Endothelial cell of umbilical vein (primary cell): ENCODE measurements around the gene DPPA4. TPM values are rescaled to one million over a fixed set of nuclear protein-coding genes. Genes with fewer than 3 reads are reported as not detected.

ENCODE experiments used
- BruUV-seq: library from RNA; stranded (reverse); fragments of 400-500 nt; replicated peaks from 2 replicates; lab custom pipeline; 2021; lab: Mats Ljungman, UMichigan
- CTCF ChIA-PET: fragments of 300-600, 350-600 bp; sonication (Branson Sonifier 250); formaldehyde crosslinking; loops from one replicate; lab custom pipeline; 2021; ENCODE audit warnings: antibody characterized with exemption, inconsistent platforms; lab: Charles Lee
- POLR2A ChIA-PET: fragments of 300-600, 350-600 bp; sonication (Branson Sonifier 250); formaldehyde crosslinking; loops from one replicate; lab custom pipeline; 2021; ENCODE audit warnings: antibody characterized with exemption, inconsistent platforms; lab: Charles Lee
- DNase-seq: peaks from one replicate; pipeline ENCODE4 v3.0.0-alpha.2; 2011; ENCODE audit warnings: low read depth, low spot score
- FAIRE-seq: peaks from 2 replicates; lab custom pipeline; 2011; peaks lifted over from hg19 to GRCh38; lab: Jason Lieb, UNC
- H2AFZ ChIP-seq: 2 replicates; pipeline ENCODE4 v1.6.0; 2012; ENCODE audit warnings: low read depth, low read length, control low read depth, inconsistent platforms
- H3K27ac ChIP-seq: 2 replicates; pipeline ENCODE4 v1.5.1; 2011; ENCODE audit warnings: low read depth, mild to moderate bottlenecking, control low read depth, low read length, moderate library complexity; ENCODE audit not compliant: insufficient read depth
- H3K27me3 ChIP-seq, 2 experiments: 2 replicates each; pipeline versions ENCODE4 v1.6.0 to v1.6.1; 2011; ENCODE audit warnings: low read length in 2 of 2, mixed read lengths in 1 of 2; ENCODE audit not compliant: control insufficient read depth in 2 of 2, insufficient read depth in 2 of 2
- H3K36me3 ChIP-seq, 2 experiments: 2 replicates in 1 of 2; 3 replicates in 1 of 2; pipeline ENCODE4 v1.5.1; 2011; ENCODE audit warnings: low read length in 2 of 2, mild to moderate bottlenecking in 1 of 2, moderate library complexity in 1 of 2; ENCODE audit not compliant: control insufficient read depth in 2 of 2, insufficient read depth in 2 of 2; ENCODE audit errors: extremely low read depth in 1 of 2
- H3K4me1 ChIP-seq: 3 replicates; pipeline ENCODE4 v1.5.1; 2011; ENCODE audit warnings: mild to moderate bottlenecking, low read length; ENCODE audit not compliant: control insufficient read depth, insufficient read depth; ENCODE audit errors: extremely low read depth
- H3K4me2 ChIP-seq: 2 replicates; pipeline ENCODE4 v1.6.1; 2011; ENCODE audit warnings: low read length, control low read depth, mixed read lengths; ENCODE audit not compliant: insufficient read depth
- H3K4me3 ChIP-seq, 3 experiments: fragments of 200-600 bp in 1 of 3; sonication (generic), shearing (Covaris generic) in 1 of 3; replicated peaks in 1 of 3; 2 replicates each; pipeline ENCODE4 v1.5.1; 2011 to 2016; ENCODE audit warnings: control low read depth in 3 of 3, low read length in 3 of 3, mild to moderate bottlenecking in 2 of 3, inconsistent platforms in 1 of 3, low read depth in 1 of 3, moderate library complexity in 1 of 3; ENCODE audit not compliant: insufficient read depth in 1 of 3
- H3K79me2 ChIP-seq: 2 replicates; pipeline ENCODE4 v1.6.0; 2012; ENCODE audit warnings: low read length, inconsistent platforms; ENCODE audit not compliant: control insufficient read depth, insufficient read depth
- H3K9ac ChIP-seq: replicated peaks from 2 replicates; pipeline ENCODE3; 2011; ENCODE audit warnings: low read length, control low read depth; ENCODE audit not compliant: insufficient read depth; ENCODE audit errors: extremely low read depth
- H3K9me1 ChIP-seq: replicated peaks from 3 replicates; pipeline ENCODE4 v1.6.0; 2011; ENCODE audit warnings: mild to moderate bottlenecking, low read length; ENCODE audit not compliant: control insufficient read depth, insufficient read depth; ENCODE audit errors: extremely low read depth
- H3K9me3 ChIP-seq: replicated peaks from 2 replicates; pipeline ENCODE4 v1.5.1; 2012; ENCODE audit warnings: low read length, inconsistent platforms; ENCODE audit not compliant: control insufficient read depth, insufficient read depth
- H4K20me1 ChIP-seq: replicated peaks from 2 replicates; pipeline ENCODE3; 2011; ENCODE audit warnings: mild to moderate bottlenecking, low read length; ENCODE audit not compliant: control insufficient read depth, insufficient read depth; ENCODE audit errors: extremely low read depth
- CTCF ChIP-seq, 2 donors: IDR thresholded peaks; 1 replicate in 1 of 2; 2 replicates in 1 of 2; pipeline ENCODE4 v1.5.1; 2011; ENCODE audit warnings: low read length in 2 of 2, mild to moderate bottlenecking in 2 of 2, moderate library complexity in 2 of 2, control low read depth in 1 of 2, inconsistent platforms in 1 of 2, low read depth in 1 of 2; ENCODE audit not compliant: insufficient read depth in 1 of 2; ENCODE audit errors: extremely low read depth in 1 of 2
- FOS ChIP-seq: IDR thresholded peaks from 2 replicates; pipeline ENCODE4 v1.6.1; 2011; ENCODE audit warnings: mild to moderate bottlenecking, low read length, moderate library complexity, borderline replicate concordance; ENCODE audit not compliant: insufficient read depth
- MAX ChIP-seq: IDR thresholded peaks from 2 replicates; pipeline ENCODE4 v1.6.1; 2011; ENCODE audit not compliant: insufficient read depth, insufficient read length
- MYC ChIP-seq: IDR thresholded peaks from one replicate; pipeline ENCODE4 v1.6.1; 2011; ENCODE audit warnings: mild to moderate bottlenecking, low read depth, low read length
- POLR2A ChIP-seq: IDR thresholded peaks from 2 replicates; pipeline ENCODE4 v1.6.1; 2012; ENCODE audit warnings: low read depth, mild to moderate bottlenecking, control low read depth, low read length
- POLR2AphosphoS5 ChIP-seq: IDR thresholded peaks from 2 replicates; pipeline ENCODE4 v1.6.1; 2012; ENCODE audit warnings: low read depth, mild to moderate bottlenecking, control low read depth, low read length, moderate library complexity; ENCODE audit not compliant: insufficient read depth
- dilution Hi-C: fragments of 300-500 bp; cut with MboI; formaldehyde crosslinking; loops from one replicate; pipeline ENCODE4 v1.15.0; 2019; ENCODE audit warnings: low sequenced_read_pairs; ENCODE audit not compliant: extremely low pct_ligation_motif_present
- intact Hi-C: fragments of 100-400 bp; cut with micrococcal nuclease; formaldehyde crosslinking; loops from one replicate; pipeline ENCODE4 v1.10.0; 2022
- polyA plus RNA-seq, 4 experiments: library from polyadenylated mRNA; depleted of rRNA in 3 of 4; stranded (reverse) in 3 of 4; unstranded in 1 of 4; fragments of >200 nt; gene quantifications; 2 replicates each; pipeline versions ENCODE4 v1.2.1 to v1.2.3, GENCODE V29; 2011 to 2012; ENCODE audit warnings: missing spikeins in 1 of 4
- total RNA-seq: library from RNA; stranded (reverse); gene quantifications from 2 replicates; pipeline ENCODE4 v1.2.3, GENCODE V29; 2021

The DPPA4 gene
- total and polyA plus RNA-seq, 2 donors (not counting 3 experiments of a cell fraction or from before 2014, with no cell fraction given) = 0.06 TPM; not detected in 1

- Histone ChIP-seq H3K79me2 (no peaks in the 10 kb centered on the region), H3K4me2 (no peak overlapping the region), H3K4me1 (no peaks in the 10 kb centered on the region), H3K9me1 (no peaks in the 10 kb centered on the region), H3K27ac (no peak overlapping the region), H3K27me3 (no peaks in the 10 kb centered on the region), H4K20me1 (no peaks in the 10 kb centered on the region), H3K9me3 (no peaks in the 10 kb centered on the region), H3K36me3 (no peaks in the 10 kb centered on the region), H2AFZ (no peak overlapping the region), H3K4me3 (no peak overlapping the region), H3K9ac (no peak overlapping the region)
- intact Hi-C loops = no loop called here
- POLR2A ChIA-PET = no interaction called here
- DNase-seq = no peak
- no peak for FAIRE-seq
- dilution Hi-C loops = no loop called here
- BruUV-seq = no TSS peak
- no peak for TF ChIP-seq POLR2A
- no peak for TF ChIP-seq MAX
- no peak for TF ChIP-seq POLR2AphosphoS5
- TF ChIP-seq CTCF (IDR thresholded peaks at IDR 0.05; ENCODE audit: extremely low read depth in 1 of 2, insufficient read depth in 1 of 2, low read depth in 1 of 2, low read length in 2 of 2) = no peak
- TF ChIP-seq MYC = no peak
- TF ChIP-seq FOS = no peak
- CTCF ChIA-PET = no interaction called here
These were observed 19.3 kb upstream of the DPPA4 start for GRCh38 chr3:109356442-109357155.
